ENCODE results near the gene ZNF529. TPM values are rescaled to one million over a fixed set of nuclear protein-coding genes. Genes with fewer than 3 reads are reported as not detected.

Gene ZNF529
- total RNA-seq, result 9.3 TPM in 2 replicates

DNA sequence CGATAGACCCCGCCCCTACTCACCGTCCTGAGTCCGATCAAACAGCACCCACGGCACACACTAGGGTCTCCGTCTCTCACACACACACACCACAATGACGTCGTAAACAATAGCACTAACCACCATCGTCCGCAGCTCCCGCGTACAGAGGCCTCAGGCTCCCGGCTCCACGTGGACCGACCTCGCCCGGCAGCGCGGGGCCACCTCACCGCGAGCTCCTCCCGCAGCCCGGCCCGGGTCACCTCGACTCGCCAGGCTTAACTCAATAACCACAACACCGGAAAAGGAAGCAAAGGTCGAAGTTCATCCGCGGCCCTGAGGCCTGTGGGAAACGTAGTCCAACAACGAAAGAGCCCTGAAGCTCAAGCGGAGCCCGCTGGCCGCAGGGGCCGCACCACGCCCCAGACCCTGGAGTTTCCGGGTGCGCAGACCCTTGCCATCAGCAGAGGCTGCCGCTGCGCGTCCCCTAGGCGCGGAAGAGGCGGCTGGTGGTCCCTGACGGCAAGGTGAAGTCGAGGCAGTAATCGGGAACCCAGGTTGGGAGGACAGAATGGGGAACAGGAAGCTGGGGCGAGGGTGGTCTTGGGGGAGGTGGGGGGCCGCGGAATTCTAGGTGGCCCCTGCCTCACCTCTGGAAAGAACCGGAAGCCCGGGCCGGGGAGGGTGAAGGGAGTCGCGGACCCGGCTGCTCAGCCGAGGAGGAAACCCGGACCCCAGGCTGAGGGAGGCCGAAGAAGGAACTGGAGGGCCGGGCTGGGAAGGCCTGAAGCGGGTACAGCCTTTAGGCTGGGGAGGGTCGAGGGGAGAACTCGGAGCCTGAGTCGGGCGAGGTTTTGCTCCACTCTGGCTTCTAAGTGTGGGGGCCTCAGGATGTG lies at the start of gene ZNF529:
TSS of gene ZNF529 (minus strand) at position 273 of the 875 bp plus-strand sequence. CDS start 946 bp downstream, outside the sequence.

DNA sequence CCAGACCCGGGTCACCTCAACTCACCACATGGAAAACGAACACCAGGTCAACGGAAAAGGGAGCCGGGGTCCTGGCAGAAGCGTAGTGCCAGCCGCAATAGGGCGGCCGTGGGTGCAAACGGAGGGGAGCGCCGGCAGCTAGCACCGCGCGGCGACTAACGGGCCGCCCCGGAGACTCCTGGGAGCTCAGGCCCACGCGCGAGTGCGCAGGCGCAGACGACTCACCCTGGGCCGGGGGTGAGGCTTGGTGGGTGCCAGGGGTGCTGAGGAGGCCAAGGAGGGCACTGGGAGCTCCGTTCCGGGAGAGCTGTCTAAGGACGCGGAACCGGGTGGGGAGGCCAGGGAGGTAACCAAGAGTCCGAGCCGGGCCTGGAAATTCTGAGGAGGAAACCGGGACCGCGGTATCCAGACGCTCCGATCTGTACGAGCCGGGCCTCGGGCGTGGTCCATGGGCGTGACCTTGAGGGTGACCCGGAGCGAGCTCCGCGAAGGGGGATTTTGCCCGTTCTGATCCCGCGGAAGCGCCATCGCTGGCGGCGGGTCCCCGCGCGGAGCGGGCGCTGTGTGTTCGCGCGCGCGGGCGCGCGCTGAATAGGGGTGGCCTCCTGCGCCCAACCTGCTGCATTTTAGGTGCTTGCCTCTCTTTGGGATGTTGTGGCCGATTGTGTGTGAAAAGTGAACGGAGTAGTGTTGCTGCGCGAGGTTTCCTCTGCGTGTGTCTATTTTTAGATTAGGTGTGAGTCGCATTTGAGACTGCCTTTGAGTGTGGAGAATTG lies 32.2 kb upstream of the ZNF529 start, which contains the start of gene ZNF382:
TSS of gene ZNF382 (plus strand) at position 213 of the 776 bp plus-strand sequence. CDS start 4,602 bp downstream, outside the sequence.

DNA sequence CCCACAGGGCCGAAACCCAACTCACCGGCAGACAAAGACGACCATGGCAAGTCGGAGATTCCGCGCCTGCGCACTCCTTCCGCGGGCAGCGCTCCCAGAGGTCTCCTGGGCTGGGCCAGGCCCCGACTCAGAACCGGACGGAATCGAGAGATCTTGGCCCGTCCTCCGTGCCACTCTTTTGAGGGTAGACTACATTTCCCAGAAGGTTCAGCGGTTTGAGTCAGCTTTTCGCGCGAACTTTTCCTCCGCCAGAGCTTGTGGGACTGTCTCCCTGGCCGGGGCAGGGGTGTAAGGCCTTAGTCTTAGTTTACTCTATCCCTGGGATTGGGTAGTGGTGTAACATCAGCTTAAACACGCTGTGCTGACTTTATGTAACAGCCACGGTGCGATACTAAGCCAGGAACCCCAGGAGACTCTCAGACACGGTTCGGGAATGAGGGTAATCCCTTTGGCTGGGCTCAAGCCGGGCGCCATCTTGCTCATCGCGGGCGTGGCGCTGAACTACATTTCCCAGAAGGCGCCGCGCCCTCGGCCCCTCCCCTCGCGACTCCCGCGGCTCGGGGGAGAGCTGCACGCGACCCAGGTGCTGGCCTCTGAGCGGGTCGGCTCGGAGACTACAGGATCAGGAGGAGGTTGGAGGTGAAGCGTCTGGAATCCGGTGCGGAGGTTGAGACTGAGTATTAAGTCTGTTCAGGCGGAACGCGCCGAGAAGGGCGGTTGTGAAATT lies 44.7 kb downstream of the ZNF529 start, which contains the start of gene ZNF260:
TSS of gene ZNF260 (minus strand) at position 78 of the 727 bp plus-strand sequence. CDS start 13,033 bp downstream, outside the sequence.

Other genes with a start within 250 kb of the ZNF529 start
- gene ZFP14, start 194.1 kb downstream of the ZNF529 start, total RNA-seq, result 3.5 and 4.8 TPM in 2 replicates
- gene ZFP82, start 154.6 kb downstream of the ZNF529 start, total RNA-seq, result 7.6 and 8.9 TPM in 2 replicates
- 6.4 and 9.4 TPM in 2 replicates for gene ZNF566, start 83.7 kb downstream of the ZNF529 start, total RNA-seq
- 13.7 and 19.0 TPM in 2 replicates for gene ZNF260, start 45.0 kb downstream of the ZNF529 start, total RNA-seq
- gene ZNF382, start 32.0 kb upstream of the ZNF529 start, total RNA-seq, result 9.7 and 12.9 TPM in 2 replicates
- 12.4 and 17.5 TPM in 2 replicates for gene ZNF461, start 93.5 kb upstream of the ZNF529 start, total RNA-seq
- 5.6 and 6.0 TPM in 2 replicates for gene ZNF567, start 114.3 kb upstream of the ZNF529 start, total RNA-seq
- 0.83 and 1.0 TPM in 2 replicates for gene ZNF850, start 199.5 kb upstream of the ZNF529 start, total RNA-seq

All from smooth muscle cell of trachea (primary cell).